Measurements from ENCODE around the gene C10orf53. TPM values are rescaled to one million over a fixed set of nuclear protein-coding genes. Genes with fewer than 3 reads are reported as not detected.

C10orf53 gene
- total RNA-seq, 1 experiment from 2014 or later = not detected

DNA sequence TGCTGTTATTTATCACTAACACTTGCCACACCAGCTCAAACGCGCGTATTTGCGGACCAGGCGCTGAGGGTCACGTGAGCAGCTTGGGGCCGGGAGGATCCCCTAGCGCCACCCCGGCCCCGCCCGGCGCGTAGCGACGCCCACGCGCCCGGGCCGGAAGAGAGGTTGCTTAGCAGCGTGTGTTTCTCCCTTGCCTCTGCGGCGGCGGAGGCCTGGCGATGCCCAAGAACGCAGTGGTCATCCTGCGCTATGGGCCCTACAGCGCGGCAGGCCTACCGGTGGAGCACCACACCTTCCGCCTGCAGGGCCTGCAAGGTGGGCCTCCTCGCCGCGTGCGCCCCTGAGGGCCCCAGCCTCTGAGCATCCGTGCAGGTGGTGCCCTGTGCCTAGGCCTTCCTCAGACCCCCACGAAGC lies at the start of gene C10orf53 (continued):
- TF ChIP-seq MYBL2 (CRISPR knock-in tag; IDR thresholded peaks at IDR 0.05) (no peak), CREB1 (CRISPR knock-in tag; IDR thresholded peaks at IDR 0.05) (no peak), RELA (CRISPR knock-in tag; IDR thresholded peaks at IDR 0.05; ENCODE audit: borderline replicate concordance) (no peak)
- TF ChIP-seq, protein P1, sequence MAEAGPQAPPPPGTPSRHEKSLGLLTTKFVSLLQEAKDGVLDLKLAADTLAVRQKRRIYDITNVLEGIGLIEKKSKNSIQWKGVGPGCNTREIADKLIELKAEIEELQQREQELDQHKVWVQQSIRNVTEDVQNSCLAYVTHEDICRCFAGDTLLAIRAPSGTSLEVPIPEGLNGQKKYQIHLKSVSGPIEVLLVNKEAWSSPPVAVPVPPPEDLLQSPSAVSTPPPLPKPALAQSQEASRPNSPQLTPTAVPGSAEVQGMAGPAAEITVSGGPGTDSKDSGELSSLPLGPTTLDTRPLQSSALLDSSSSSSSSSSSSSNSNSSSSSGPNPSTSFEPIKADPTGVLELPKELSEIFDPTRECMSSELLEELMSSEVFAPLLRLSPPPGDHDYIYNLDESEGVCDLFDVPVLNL (CRISPR knock-in tag; IDR thresholded peaks at IDR 0.05; ENCODE audit: borderline replicate concordance, low read depth) = no peak
- TF ChIP-seq, protein P2, sequence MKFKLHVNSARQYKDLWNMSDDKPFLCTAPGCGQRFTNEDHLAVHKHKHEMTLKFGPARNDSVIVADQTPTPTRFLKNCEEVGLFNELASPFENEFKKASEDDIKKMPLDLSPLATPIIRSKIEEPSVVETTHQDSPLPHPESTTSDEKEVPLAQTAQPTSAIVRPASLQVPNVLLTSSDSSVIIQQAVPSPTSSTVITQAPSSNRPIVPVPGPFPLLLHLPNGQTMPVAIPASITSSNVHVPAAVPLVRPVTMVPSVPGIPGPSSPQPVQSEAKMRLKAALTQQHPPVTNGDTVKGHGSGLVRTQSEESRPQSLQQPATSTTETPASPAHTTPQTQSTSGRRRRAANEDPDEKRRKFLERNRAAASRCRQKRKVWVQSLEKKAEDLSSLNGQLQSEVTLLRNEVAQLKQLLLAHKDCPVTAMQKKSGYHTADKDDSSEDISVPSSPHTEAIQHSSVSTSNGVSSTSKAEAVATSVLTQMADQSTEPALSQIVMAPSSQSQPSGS (CRISPR knock-in tag; IDR thresholded peaks at IDR 0.05; ENCODE audit: borderline replicate concordance, low read depth) = no peak
- TF ChIP-seq, protein P3, sequence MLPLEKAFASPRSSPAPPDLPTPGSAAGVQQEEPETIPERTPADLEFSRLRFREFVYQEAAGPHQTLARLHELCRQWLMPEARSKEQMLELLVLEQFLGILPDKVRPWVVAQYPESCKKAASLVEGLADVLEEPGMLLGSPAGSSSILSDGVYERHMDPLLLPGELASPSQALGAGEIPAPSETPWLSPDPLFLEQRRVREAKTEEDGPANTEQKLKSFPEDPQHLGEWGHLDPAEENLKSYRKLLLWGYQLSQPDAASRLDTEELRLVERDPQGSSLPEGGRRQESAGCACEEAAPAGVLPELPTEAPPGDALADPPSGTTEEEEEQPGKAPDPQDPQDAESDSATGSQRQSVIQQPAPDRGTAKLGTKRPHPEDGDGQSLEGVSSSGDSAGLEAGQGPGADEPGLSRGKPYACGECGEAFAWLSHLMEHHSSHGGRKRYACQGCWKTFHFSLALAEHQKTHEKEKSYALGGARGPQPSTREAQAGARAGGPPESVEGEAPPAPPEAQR (CRISPR knock-in tag; IDR thresholded peaks at IDR 0.05) = no peak
- TF ChIP-seq, protein P4, sequence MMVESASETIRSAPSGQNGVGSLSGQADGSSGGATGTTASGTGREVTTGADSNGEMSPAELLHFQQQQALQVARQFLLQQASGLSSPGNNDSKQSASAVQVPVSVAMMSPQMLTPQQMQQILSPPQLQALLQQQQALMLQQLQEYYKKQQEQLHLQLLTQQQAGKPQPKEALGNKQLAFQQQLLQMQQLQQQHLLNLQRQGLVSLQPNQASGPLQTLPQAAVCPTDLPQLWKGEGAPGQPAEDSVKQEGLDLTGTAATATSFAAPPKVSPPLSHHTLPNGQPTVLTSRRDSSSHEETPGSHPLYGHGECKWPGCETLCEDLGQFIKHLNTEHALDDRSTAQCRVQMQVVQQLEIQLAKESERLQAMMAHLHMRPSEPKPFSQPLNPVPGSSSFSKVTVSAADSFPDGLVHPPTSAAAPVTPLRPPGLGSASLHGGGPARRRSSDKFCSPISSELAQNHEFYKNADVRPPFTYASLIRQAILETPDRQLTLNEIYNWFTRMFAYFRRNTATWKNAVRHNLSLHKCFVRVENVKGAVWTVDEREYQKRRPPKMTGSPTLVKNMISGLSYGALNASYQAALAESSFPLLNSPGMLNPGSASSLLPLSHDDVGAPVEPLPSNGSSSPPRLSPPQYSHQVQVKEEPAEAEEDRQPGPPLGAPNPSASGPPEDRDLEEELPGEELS (CRISPR knock-in tag; IDR thresholded peaks at IDR 0.05) = peak; percentile 94

DNA sequence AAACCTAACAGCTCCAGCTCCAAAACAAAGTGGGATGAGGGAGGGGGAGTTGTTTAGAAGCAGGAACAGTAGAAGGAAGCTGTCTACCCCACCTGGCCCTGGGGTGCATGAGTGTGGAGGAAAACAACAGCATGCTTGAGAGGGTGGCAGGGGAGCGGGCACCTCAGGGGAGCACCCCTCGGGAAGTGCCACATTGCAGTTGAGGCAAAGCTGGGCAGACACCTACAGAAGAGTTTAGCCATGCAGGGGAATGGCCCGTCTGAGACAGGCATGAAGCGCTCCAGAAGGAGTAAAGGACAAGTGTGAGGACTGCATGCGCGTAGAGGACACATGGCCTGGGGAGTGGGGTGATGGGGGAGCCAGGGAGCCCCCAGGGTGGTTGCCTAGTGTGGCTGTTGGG lies 47.5 kb upstream of the C10orf53 start:
- Mint-ChIP-seq H3K4me1 (no peaks in the 10 kb centered on the region), H3K27me3 (ENCODE audit: low read depth) (peaks cover under 1% of the 10 kb centered on the region; the same call in 1 of the 2 replicates), H3K36me3 (no peaks in the 10 kb centered on the region), H3K9me3 (no peaks in the 10 kb centered on the region), H3K4me3 (no peak overlapping the region), H3K27ac (no peak overlapping the region)
- DNase-seq (ENCODE audit: low spot score) (peak; percentile 2), ATAC-seq (no peak)
- ChIA-PET POLR2A (no interaction called here), CTCF (interaction anchor here (0.9 kb wide), 1 partner anchor 39 kb away, joined by 3 read pairs; no protein-coding TSS in a partner anchor)
- no peak for TF ChIP-seq JAZF1 (CRISPR knock-in tag; IDR thresholded peaks at IDR 0.05)
- no peak for TF ChIP-seq FOXJ3 (CRISPR knock-in tag; IDR thresholded peaks at IDR 0.05; ENCODE audit: borderline replicate concordance)
- TF ChIP-seq RELA (CRISPR knock-in tag; IDR thresholded peaks at IDR 0.05; ENCODE audit: borderline replicate concordance) = no peak
- TF ChIP-seq MYBL2 (CRISPR knock-in tag; IDR thresholded peaks at IDR 0.05) = no peak
- TF ChIP-seq, protein P5, sequence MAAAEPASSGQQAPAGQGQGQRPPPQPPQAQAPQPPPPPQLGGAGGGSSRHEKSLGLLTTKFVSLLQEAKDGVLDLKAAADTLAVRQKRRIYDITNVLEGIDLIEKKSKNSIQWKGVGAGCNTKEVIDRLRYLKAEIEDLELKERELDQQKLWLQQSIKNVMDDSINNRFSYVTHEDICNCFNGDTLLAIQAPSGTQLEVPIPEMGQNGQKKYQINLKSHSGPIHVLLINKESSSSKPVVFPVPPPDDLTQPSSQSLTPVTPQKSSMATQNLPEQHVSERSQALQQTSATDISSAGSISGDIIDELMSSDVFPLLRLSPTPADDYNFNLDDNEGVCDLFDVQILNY (CRISPR knock-in tag; IDR thresholded peaks at IDR 0.05) = no peak
- TF ChIP-seq ETV6 (CRISPR knock-in tag; IDR thresholded peaks at IDR 0.05) = no peak
- TF ChIP-seq CREM (CRISPR knock-in tag; IDR thresholded peaks at IDR 0.05) = no peak
- TF ChIP-seq, protein P2 (CRISPR knock-in tag; IDR thresholded peaks at IDR 0.05; ENCODE audit: borderline replicate concordance, low read depth) = no peak
- TF ChIP-seq, protein P3 (CRISPR knock-in tag; IDR thresholded peaks at IDR 0.05) = no peak
- TF ChIP-seq, protein P6, sequence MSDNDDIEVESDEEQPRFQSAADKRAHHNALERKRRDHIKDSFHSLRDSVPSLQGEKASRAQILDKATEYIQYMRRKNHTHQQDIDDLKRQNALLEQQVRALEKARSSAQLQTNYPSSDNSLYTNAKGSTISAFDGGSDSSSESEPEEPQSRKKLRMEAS (CRISPR knock-in tag; IDR thresholded peaks at IDR 0.05) = no peak
- no peak for TF ChIP-seq ESRRA (CRISPR knock-in tag; IDR thresholded peaks at IDR 0.05; ENCODE audit: borderline replicate concordance)
- no peak for TF ChIP-seq NR3C1 (CRISPR knock-in tag; conservative IDR thresholded peaks at IDR 0.05; ENCODE audit: low read depth)
- TF ChIP-seq, protein P7, sequence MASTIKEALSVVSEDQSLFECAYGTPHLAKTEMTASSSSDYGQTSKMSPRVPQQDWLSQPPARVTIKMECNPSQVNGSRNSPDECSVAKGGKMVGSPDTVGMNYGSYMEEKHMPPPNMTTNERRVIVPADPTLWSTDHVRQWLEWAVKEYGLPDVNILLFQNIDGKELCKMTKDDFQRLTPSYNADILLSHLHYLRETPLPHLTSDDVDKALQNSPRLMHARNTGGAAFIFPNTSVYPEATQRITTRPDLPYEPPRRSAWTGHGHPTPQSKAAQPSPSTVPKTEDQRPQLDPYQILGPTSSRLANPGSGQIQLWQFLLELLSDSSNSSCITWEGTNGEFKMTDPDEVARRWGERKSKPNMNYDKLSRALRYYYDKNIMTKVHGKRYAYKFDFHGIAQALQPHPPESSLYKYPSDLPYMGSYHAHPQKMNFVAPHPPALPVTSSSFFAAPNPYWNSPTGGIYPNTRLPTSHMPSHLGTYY (CRISPR knock-in tag; IDR thresholded peaks at IDR 0.05) = no peak
- TF ChIP-seq, protein P8, sequence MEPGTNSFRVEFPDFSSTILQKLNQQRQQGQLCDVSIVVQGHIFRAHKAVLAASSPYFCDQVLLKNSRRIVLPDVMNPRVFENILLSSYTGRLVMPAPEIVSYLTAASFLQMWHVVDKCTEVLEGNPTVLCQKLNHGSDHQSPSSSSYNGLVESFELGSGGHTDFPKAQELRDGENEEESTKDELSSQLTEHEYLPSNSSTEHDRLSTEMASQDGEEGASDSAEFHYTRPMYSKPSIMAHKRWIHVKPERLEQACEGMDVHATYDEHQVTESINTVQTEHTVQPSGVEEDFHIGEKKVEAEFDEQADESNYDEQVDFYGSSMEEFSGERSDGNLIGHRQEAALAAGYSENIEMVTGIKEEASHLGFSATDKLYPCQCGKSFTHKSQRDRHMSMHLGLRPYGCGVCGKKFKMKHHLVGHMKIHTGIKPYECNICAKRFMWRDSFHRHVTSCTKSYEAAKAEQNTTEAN (CRISPR knock-in tag; IDR thresholded peaks at IDR 0.05) = no peak

All from WTC11 (cell line).